ENCODE results near the gene ADGRG1.
"Not testable (repeated sequence)": the region's sequence is repeated elsewhere in the genome, so short reads cannot be mapped to it uniquely, and the experiment has no call there.

The ADGRG1 gene

GRCh38 chr16:57700781-57701551, 72.5 kb downstream of the ADGRG1 start:
- no peak overlapping the region for H3K27ac Mint-ChIP-seq
- H3K9me3 Mint-ChIP-seq: no peaks in the 10 kb centered on the region
- no peaks in the 10 kb centered on the region for H3K36me3 Mint-ChIP-seq (ENCODE audit: low read depth)
- H3K27me3 Mint-ChIP-seq (ENCODE audit: low read depth): no peaks in the 10 kb centered on the region
- H3K4me3 Mint-ChIP-seq: no peak overlapping the region
- H3K4me1 Mint-ChIP-seq (ENCODE audit: low read depth): peaks cover 2% of the 10 kb centered on the region

- Mint-ChIP-seq H3K9me3 (no peaks in the 10 kb centered on the region), H3K27ac (no peak overlapping the region), H3K4me3 (no peak overlapping the region), H3K27me3 (ENCODE audit: low read depth) (no peaks in the 10 kb centered on the region), H3K4me1 (ENCODE audit: low read depth) (peaks cover 2% of the 10 kb centered on the region), H3K36me3 (ENCODE audit: low read depth) (no peaks in the 10 kb centered on the region)
Measured at GRCh38 chr16:57701759-57702371, 73.4 kb downstream of the ADGRG1 start.

DNA sequence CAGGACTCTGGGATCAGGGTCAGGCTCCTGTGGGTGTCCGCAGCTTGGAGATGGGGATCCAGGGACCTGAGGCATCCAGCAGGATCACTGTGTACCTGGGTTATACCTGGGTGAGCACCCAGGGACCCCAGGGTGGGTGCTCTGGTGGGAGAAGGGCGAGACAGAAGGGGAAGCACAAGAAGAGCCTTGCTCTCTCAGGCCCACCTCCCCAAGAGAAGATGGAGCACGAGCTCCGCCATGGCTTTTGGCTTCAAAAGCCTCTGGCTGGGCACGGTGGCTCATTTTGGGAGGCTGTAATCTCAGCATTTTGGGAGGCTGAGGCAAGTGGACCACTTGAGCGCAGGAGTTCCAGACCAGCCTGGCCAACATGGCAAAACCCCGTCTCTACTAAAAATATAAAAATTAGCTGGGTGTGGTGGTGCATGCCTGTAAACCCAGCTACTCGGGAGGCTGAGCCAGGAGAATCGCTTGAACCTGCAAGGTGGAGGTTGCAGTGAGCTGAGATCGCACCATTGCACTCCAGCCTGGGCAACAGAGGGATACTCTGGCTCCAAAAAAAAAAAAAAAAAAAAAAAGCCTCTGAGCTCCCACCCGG, 75.1 kb downstream of the ADGRG1 start:
- H3K4me1 Mint-ChIP-seq (ENCODE audit: low read depth): peaks cover 2% of the 10 kb centered on the region
- H3K27ac Mint-ChIP-seq: no peak overlapping the region
- H3K36me3 Mint-ChIP-seq (ENCODE audit: low read depth): no peaks in the 10 kb centered on the region
- H3K4me3 Mint-ChIP-seq: no peak overlapping the region
- H3K27me3 Mint-ChIP-seq (ENCODE audit: low read depth): no peaks in the 10 kb centered on the region
- no peaks in the 10 kb centered on the region for H3K9me3 Mint-ChIP-seq

GRCh38 chr16:57704011-57704904, 75.8 kb downstream of the ADGRG1 start:
- Mint-ChIP-seq H3K36me3 (ENCODE audit: low read depth) (no peaks in the 10 kb centered on the region), H3K27me3 (ENCODE audit: low read depth) (no peaks in the 10 kb centered on the region), H3K4me1 (ENCODE audit: low read depth) (peaks cover 2% of the 10 kb centered on the region), H3K9me3 (no peaks in the 10 kb centered on the region), H3K4me3 (no peak overlapping the region), H3K27ac (no peak overlapping the region)

GRCh38 chr16:57704905-57705852, 76.7 kb downstream of the ADGRG1 start:
- peaks cover 4% of the 10 kb centered on the region for H3K27me3 Mint-ChIP-seq (ENCODE audit: low read depth)
- H3K9me3 Mint-ChIP-seq: no peaks in the 10 kb centered on the region
- no peaks in the 10 kb centered on the region for H3K36me3 Mint-ChIP-seq (ENCODE audit: low read depth)
- H3K27ac Mint-ChIP-seq: no peak overlapping the region
- H3K4me3 Mint-ChIP-seq: no peak overlapping the region
- H3K4me1 Mint-ChIP-seq (ENCODE audit: low read depth): peaks cover 2% of the 10 kb centered on the region

DNA sequence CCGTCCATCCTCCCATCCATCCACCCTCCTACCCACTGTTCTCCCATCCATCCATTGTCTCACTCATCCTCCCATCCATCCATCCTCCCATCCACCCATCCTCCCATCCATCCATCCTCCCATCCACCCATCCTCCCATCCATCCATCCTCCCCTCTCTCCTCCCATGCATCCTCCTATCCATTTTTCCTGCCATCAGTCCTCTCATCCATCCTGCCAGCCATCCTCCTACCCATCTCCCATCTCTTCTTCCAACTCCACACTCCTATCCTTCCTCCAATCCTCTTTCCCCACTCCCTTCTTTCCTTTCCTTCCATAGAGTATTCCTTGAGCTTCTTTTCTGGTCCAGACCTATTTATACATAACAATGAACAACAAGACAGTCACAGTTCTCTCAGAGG, 78.3 kb downstream of the ADGRG1 start:
- peaks cover 2% of the 10 kb centered on the region for H3K4me1 Mint-ChIP-seq (ENCODE audit: low read depth)
- no peak overlapping the region for H3K27ac Mint-ChIP-seq
- H3K36me3 Mint-ChIP-seq (ENCODE audit: low read depth): no peaks in the 10 kb centered on the region
- H3K9me3 Mint-ChIP-seq: no peaks in the 10 kb centered on the region
- H3K27me3 Mint-ChIP-seq (ENCODE audit: low read depth): peaks cover 15% of the 10 kb centered on the region
- H3K4me3 Mint-ChIP-seq: no peak overlapping the region

DNA sequence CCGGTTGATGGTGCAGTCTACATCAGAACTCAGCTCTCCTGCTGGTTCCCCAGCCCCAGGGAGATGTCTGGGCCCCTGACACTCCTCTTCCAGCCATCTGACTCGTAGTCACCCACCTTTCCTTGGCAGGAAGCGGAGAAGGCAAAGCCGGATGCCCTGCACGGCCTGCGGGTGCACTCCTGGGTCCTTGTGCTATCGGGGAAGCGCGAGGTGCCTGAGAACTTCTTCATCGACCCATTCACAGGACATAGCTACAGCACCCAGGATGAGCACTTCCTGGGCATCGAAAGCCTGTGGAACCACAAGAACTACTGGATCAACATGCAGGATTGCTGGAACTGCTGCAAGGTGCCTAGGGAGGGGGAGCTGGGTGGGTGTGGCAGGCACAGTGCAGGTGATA, 78.9 kb downstream of the ADGRG1 start:
- Mint-ChIP-seq H3K27ac (no peak overlapping the region), H3K9me3 (no peaks in the 10 kb centered on the region), H3K36me3 (ENCODE audit: low read depth) (no peaks in the 10 kb centered on the region), H3K4me3 (no peak overlapping the region), H3K4me1 (ENCODE audit: low read depth) (peaks cover 2% of the 10 kb centered on the region), H3K27me3 (ENCODE audit: low read depth) (peaks cover 20% of the 10 kb centered on the region)

GRCh38 chr16:57708168-57708567, 79.7 kb downstream of the ADGRG1 start:
- H3K4me1 Mint-ChIP-seq (ENCODE audit: low read depth): peaks cover 2% of the 10 kb centered on the region
- H3K36me3 Mint-ChIP-seq (ENCODE audit: low read depth): no peaks in the 10 kb centered on the region
- H3K9me3 Mint-ChIP-seq: no peaks in the 10 kb centered on the region
- H3K27ac Mint-ChIP-seq: no peak overlapping the region
- no peak overlapping the region for H3K4me3 Mint-ChIP-seq
- peaks cover 26% of the 10 kb centered on the region for H3K27me3 Mint-ChIP-seq (ENCODE audit: low read depth)

GRCh38 chr16:57709663-57710062, 81.2 kb downstream of the ADGRG1 start:
- Mint-ChIP-seq H3K27me3 (ENCODE audit: low read depth) (peaks cover 28% of the 10 kb centered on the region), H3K27ac (no peak overlapping the region), H3K36me3 (ENCODE audit: low read depth) (no peaks in the 10 kb centered on the region), H3K4me1 (ENCODE audit: low read depth) (no peaks in the 10 kb centered on the region), H3K9me3 (no peaks in the 10 kb centered on the region), H3K4me3 (no peak overlapping the region)

- Mint-ChIP-seq H3K4me3 (no peak overlapping the region), H3K27ac (no peak overlapping the region), H3K4me1 (ENCODE audit: low read depth) (no peaks in the 10 kb centered on the region), H3K27me3 (ENCODE audit: low read depth) (peaks cover 36% of the 10 kb centered on the region), H3K36me3 (ENCODE audit: low read depth) (no peaks in the 10 kb centered on the region), H3K9me3 (no peaks in the 10 kb centered on the region)
Measured at GRCh38 chr16:57711346-57711745, 82.9 kb downstream of the ADGRG1 start.

DNA sequence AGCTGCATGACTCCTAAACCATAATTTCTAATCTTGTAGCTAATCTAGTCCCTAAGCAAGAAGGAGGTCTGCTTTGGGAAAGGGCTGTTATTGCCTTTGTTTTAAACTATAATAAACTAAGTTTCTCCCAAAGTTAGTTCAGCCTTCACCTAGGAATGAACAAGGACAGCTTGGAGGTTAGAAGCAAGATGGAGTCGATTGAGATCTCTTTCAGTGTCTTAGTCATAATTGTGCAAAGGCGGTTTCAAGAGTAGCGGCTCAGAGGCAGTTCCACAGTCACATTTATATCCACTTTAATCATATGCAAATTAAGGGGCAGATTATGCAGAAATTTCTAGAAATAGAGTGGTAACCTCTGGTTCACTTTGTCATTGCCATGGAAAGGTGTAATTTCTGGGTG, 83.6 kb downstream of the ADGRG1 start:
- H3K36me3 Mint-ChIP-seq (ENCODE audit: low read depth): no peaks in the 10 kb centered on the region
- no peak overlapping the region for H3K27ac Mint-ChIP-seq
- H3K4me1 Mint-ChIP-seq (ENCODE audit: low read depth): no peaks in the 10 kb centered on the region
- H3K9me3 Mint-ChIP-seq: no peaks in the 10 kb centered on the region
- H3K27me3 Mint-ChIP-seq (ENCODE audit: low read depth): peaks cover 41% of the 10 kb centered on the region
- no peak overlapping the region for H3K4me3 Mint-ChIP-seq

- not testable (repeated sequence) for H3K9me3 Mint-ChIP-seq; H3K36me3 Mint-ChIP-seq (ENCODE audit: low read depth); H3K4me1 Mint-ChIP-seq (ENCODE audit: low read depth); H3K4me3 Mint-ChIP-seq; H3K27ac Mint-ChIP-seq
- H3K27me3 Mint-ChIP-seq (ENCODE audit: low read depth): peaks cover 41% of the 10 kb centered on the region
Measured at GRCh38 chr16:57712569-57712968, 84.1 kb downstream of the ADGRG1 start.

GRCh38 chr16:57713596-57713995, 85.2 kb downstream of the ADGRG1 start:
- Mint-ChIP-seq H3K27ac (no peak overlapping the region), H3K4me3 (no peak overlapping the region), H3K9me3 (no peaks in the 10 kb centered on the region), H3K27me3 (ENCODE audit: low read depth) (peaks cover 41% of the 10 kb centered on the region), H3K36me3 (ENCODE audit: low read depth) (no peaks in the 10 kb centered on the region), H3K4me1 (ENCODE audit: low read depth) (no peaks in the 10 kb centered on the region)

- no peak overlapping the region for H3K4me3 Mint-ChIP-seq
- no peak overlapping the region for H3K27ac Mint-ChIP-seq
- no peaks in the 10 kb centered on the region for H3K9me3 Mint-ChIP-seq
- H3K27me3 Mint-ChIP-seq (ENCODE audit: low read depth): peaks cover 41% of the 10 kb centered on the region
- no peaks in the 10 kb centered on the region for H3K36me3 Mint-ChIP-seq (ENCODE audit: low read depth)
- H3K4me1 Mint-ChIP-seq (ENCODE audit: low read depth): no peaks in the 10 kb centered on the region
Measured at GRCh38 chr16:57714047-57714446, 85.6 kb downstream of the ADGRG1 start.
